GM12875 (cell line): ENCODE measurements around the gene EWSR1.

Source experiments
- H3K4me3 ChIP-seq: one replicate; pipeline ENCODE4 v1.5.1; 2011; ENCODE audit warnings: low read depth, low read length, control low read depth
- TF ChIP-seq, protein P1 (sequence below): IDR thresholded peaks from 2 replicates; pipeline ENCODE4 v1.5.1; 2011; ENCODE audit warnings: low read depth, mild to moderate bottlenecking, control low read depth, inconsistent platforms, low read length, moderate library complexity, borderline replicate concordance; ENCODE audit not compliant: insufficient read depth

Gene EWSR1

DNA sequence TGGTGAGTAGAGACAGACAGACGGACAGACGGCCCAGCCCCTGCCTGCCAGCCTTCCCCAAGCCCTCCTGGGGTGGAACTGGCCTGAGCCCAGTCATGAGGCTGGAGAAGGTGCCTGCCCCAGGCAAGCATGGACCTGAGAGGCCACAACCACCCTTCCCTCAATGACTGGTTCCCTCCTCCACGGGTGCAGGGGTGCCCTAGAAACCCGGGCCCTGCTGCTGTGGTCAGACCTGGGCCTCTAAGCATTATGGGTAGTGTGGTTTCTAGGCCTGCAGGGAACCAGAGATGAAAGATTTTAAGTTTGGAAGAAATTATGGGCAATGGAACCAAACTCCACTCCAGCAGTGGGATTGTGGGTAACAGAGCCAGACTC, 13.8 kb upstream of the EWSR1 start:
- H3K4me3 ChIP-seq: no peak overlapping the region
- TF ChIP-seq, protein P1, sequence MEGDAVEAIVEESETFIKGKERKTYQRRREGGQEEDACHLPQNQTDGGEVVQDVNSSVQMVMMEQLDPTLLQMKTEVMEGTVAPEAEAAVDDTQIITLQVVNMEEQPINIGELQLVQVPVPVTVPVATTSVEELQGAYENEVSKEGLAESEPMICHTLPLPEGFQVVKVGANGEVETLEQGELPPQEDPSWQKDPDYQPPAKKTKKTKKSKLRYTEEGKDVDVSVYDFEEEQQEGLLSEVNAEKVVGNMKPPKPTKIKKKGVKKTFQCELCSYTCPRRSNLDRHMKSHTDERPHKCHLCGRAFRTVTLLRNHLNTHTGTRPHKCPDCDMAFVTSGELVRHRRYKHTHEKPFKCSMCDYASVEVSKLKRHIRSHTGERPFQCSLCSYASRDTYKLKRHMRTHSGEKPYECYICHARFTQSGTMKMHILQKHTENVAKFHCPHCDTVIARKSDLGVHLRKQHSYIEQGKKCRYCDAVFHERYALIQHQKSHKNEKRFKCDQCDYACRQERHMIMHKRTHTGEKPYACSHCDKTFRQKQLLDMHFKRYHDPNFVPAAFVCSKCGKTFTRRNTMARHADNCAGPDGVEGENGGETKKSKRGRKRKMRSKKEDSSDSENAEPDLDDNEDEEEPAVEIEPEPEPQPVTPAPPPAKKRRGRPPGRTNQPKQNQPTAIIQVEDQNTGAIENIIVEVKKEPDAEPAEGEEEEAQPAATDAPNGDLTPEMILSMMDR: no peak

- TF ChIP-seq, protein P1: no peak
- no peak overlapping the region for H3K4me3 ChIP-seq
Measured at GRCh38 chr22:29255064-29255621, 12.9 kb upstream of the EWSR1 start.

DNA sequence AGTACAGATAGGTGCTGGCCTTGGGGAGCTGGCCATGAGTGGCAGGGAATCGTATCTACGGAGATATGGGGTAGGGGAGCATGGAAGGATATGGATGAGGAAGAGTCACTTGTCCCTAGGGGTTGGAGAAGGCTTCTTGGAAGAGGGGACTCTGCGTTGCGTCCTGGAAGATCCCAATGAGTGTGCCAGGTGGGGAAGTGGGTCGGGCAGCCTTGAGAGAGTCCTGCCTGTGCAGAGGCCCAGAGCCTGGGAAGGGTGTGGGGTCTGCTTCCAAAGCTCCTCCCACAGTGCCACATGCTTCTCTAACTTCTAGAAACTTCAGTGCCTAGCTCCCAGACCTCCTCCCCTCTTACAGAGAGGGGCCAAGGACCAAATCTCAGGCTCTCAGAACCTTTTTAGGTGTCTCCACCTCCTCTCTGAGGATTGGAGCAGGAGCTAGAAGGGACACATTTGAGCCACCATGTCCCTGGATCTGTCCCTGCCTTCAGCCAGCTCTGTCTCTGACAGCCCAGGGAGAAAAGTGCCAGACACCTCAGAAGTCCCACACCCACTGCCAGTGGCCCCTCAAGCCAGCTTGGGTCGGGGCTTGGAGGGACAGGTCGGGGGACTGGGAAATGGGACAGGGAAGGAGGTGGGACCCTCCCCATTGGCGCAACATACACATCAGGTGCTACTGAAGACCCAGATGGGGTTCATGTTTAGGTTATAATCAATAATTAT, 11.3 kb upstream of the EWSR1 start:
- TF ChIP-seq, protein P1: no peak
- H3K4me3 ChIP-seq: no peak overlapping the region

- no peak overlapping the region for H3K4me3 ChIP-seq
- TF ChIP-seq, protein P1: no peak
Measured at GRCh38 chr22:29257751-29258181, 10.3 kb upstream of the EWSR1 start.

GRCh38 chr22:29258407-29259252, 9.4 kb upstream of the EWSR1 start:
- TF ChIP-seq, protein P1: no peak

DNA sequence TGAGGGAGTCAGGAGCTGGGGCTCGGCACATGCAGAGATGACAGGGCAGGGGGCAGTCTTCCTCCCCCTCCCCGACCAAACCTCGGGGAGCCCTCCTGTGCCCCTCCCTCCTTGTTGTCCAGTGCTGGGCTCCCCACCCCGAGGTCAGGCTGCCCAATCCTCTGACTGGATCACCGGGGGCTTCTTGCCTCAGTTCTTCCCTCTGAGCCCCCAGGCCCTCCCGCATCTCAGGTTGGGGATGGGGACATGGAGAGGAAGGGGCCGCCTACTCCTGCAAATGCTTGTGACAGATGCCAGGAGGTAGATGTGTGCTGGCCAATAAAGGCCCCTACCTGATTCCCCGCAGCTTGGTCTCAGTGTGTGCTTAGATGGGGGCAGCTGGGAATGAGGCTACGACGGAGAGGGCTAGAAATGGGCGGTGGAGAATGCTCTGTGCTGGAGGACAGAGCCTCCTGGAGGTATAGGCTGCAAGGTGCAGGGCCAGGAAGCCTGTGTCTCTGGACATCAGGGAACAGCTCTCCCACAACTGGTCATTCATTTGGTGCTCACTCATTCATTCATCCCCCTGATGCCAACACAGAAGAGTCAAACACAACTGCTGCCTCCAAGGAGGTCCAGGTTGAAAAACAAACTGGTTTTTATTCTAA, 8.7 kb upstream of the EWSR1 start:
- TF ChIP-seq, protein P1: no peak
- no peak overlapping the region for H3K4me3 ChIP-seq

More at GRCh38 chr22:29258407-29259252, 9.4 kb upstream of the EWSR1 start:
- H3K4me3 ChIP-seq: no peak overlapping the region
